GM06990 (cell line): ENCODE data around the gene DMPK.

Experiments used
- DNase-seq: peaks from one replicate; pipeline ENCODE4 v3.0.0-alpha.2; 2011; ENCODE audit not compliant: insufficient read length; ENCODE audit errors: extremely low read depth
- H3K27me3 ChIP-seq: replicated peaks from 2 replicates; pipeline ENCODE4 v1.6.0; 2011; ENCODE audit warnings: low read length; ENCODE audit not compliant: control insufficient read depth, insufficient read depth
- H3K36me3 ChIP-seq: 2 replicates; pipeline ENCODE4 v1.5.1; 2011; ENCODE audit warnings: low read length; ENCODE audit not compliant: control insufficient read depth, insufficient read depth
- H3K4me3 ChIP-seq: replicated peaks from 2 replicates; pipeline ENCODE4 v1.5.1; 2011; ENCODE audit warnings: low read depth, mild to moderate bottlenecking, control low read depth, low read length
- TF ChIP-seq, protein P1 (sequence below): IDR thresholded peaks from 2 replicates; pipeline ENCODE4 v1.5.1; 2011; ENCODE audit warnings: low read length, control low read depth, mild to moderate bottlenecking, inconsistent platforms; ENCODE audit not compliant: insufficient read depth, poor library complexity, severe bottlenecking

Gene DMPK, protein sequence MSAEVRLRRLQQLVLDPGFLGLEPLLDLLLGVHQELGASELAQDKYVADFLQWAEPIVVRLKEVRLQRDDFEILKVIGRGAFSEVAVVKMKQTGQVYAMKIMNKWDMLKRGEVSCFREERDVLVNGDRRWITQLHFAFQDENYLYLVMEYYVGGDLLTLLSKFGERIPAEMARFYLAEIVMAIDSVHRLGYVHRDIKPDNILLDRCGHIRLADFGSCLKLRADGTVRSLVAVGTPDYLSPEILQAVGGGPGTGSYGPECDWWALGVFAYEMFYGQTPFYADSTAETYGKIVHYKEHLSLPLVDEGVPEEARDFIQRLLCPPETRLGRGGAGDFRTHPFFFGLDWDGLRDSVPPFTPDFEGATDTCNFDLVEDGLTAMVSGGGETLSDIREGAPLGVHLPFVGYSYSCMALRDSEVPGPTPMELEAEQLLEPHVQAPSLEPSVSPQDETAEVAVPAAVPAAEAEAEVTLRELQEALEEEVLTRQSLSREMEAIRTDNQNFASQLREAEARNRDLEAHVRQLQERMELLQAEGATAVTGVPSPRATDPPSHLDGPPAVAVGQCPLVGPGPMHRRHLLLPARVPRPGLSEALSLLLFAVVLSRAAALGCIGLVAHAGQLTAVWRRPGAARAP

DNA sequence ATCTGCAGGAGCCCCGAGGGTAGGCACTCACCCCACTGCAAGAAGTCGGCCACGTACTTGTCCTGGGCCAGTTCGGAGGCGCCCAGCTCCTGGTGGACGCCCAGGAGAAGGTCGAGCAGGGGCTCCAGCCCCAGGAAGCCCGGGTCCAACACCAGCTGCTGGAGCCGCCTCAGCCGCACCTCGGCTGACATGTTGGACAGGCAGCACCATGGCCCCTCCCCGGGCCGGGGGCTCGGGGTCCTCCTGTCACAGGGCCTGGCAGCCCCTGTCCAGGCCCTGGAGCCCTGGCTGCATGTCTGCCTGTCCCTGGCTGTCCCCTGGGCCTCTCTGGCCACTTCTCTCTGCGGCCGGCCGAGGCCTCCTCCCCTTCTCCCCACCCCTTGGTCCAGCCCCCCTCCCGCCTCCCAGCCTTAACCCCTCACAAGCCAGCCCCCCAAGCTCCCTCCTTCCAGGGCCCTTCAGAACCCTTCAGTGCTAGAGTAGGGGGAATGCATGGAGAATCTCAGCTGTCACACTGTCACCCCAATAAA lies at the start of gene DMPK:
Gene DMPK (minus strand): TSS at position 329 of the 530 bp plus-strand sequence. CDS start 138 bp downstream, at position 191.
- no peak for DNase-seq
- Histone ChIP-seq H3K4me3 (no peak within 1 kb of the TSS), H3K27me3 (no peaks in the 10 kb centered on the region), H3K36me3 (peaks cover 25% of the 10 kb centered on the region)
- TF ChIP-seq, protein P1, sequence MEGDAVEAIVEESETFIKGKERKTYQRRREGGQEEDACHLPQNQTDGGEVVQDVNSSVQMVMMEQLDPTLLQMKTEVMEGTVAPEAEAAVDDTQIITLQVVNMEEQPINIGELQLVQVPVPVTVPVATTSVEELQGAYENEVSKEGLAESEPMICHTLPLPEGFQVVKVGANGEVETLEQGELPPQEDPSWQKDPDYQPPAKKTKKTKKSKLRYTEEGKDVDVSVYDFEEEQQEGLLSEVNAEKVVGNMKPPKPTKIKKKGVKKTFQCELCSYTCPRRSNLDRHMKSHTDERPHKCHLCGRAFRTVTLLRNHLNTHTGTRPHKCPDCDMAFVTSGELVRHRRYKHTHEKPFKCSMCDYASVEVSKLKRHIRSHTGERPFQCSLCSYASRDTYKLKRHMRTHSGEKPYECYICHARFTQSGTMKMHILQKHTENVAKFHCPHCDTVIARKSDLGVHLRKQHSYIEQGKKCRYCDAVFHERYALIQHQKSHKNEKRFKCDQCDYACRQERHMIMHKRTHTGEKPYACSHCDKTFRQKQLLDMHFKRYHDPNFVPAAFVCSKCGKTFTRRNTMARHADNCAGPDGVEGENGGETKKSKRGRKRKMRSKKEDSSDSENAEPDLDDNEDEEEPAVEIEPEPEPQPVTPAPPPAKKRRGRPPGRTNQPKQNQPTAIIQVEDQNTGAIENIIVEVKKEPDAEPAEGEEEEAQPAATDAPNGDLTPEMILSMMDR, result no peak

DNA sequence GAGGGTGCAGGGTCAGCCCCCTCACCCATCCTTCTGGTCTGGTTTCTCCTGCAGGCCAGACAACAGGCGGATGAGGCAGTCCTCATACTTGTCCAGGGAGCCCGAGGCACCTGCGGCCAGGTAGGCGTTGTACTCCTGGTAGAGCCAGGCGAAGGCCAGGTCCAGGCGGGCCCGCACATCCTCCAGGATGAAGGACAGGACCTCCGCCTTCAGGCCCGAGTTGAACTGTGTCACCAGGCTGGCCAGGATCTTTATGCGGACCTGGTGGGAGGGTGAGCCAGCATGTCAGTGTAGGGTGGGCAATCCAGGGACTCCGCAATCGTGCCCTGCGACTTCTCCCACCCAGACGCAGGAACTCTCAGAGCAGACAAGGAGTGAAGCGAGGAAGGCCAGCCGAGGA lies 46.7 kb upstream of the DMPK start:
- TF ChIP-seq, protein P1, result no peak
- peaks cover 65% of the 10 kb centered on the region for H3K36me3 ChIP-seq
- no peak overlapping the region for H3K4me3 ChIP-seq
- no peak for DNase-seq
- no peaks in the 10 kb centered on the region for H3K27me3 ChIP-seq

DNA sequence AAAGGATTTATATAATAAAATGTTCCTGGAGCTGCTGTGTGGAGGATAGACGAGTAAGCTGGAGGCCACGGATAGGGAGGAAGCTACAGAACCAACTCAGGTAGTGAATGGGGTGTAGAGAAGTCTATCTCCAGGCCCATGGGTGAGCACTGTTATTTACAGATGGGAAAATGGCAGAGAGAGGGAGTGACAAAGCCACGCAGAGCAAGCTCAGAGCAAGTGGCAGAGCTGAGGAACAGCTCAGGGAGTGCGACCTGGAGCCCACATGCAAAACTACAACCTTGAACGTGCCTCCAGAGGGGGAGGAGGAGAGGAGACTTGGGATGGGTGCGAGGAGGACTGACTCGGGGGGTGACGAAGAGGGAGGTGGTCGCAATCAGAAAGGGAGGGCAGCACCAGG lies 46.2 kb upstream of the DMPK start:
- no peaks in the 10 kb centered on the region for H3K27me3 ChIP-seq
- TF ChIP-seq, protein P1, result no peak
- peaks cover 68% of the 10 kb centered on the region for H3K36me3 ChIP-seq
- H3K4me3 ChIP-seq, result no peak overlapping the region
- DNase-seq, result no peak

DNA sequence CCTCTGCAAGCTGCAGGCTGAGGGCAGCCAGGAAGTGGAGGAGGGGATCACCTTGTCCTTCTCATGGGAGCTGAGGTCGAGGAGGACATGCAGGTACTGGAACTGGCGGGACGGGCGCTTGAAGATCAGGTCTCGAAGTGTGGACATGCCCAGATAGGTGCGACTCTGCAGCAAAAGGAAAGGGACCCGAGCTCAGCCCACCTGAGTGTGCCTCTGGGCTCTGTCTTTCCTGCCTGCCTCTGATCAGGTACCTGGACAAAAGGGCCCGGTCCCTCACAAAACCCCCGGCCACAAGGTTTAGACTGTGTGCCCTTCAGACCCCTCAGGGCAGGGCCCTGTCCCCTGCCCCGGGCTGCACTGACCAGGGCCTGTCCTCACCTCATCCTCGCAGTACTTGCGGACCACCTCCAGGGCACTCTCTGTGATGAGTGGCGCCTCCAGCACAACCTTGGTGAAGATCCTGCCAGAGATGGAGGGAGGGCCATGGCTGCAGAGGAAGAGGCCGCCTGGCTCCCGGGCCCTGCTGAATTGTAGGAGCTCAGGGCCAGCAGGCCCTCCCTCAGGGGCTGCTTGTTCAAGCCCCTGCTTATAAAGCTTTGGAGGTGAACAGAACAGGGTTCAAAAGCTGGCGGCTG lies 45.3 kb upstream of the DMPK start:
- TF ChIP-seq, protein P1, result no peak
- no peak for DNase-seq
- Histone ChIP-seq H3K36me3 (peaks cover 72% of the 10 kb centered on the region), H3K4me3 (no peak overlapping the region), H3K27me3 (no peaks in the 10 kb centered on the region)

DNA sequence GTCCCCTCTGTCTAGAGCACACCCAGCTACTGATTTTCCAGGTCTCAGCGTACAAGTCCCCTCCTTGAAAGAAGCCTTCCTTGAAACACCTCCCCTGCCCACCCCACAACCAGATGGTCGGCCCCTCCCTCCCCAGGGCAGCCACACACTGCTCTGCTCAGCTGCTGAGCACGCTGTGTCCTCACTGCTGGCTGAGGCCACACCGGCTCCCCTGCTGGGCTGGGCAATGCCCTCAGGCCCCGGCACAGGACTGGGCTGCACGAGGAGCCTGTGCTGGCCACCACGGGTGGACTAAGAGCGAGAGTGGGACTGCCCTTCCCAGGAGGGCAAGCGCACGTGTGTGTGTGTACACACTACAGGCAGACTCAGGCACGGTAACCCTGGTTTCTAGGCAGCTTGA lies 44.6 kb upstream of the DMPK start:
- Histone ChIP-seq H3K36me3 (peaks cover 67% of the 10 kb centered on the region), H3K4me3 (no peak overlapping the region), H3K27me3 (no peaks in the 10 kb centered on the region)
- TF ChIP-seq, protein P1, result no peak
- no peak for DNase-seq
